Measurements from ENCODE around the gene GPRC5C. TPM values are rescaled to one million over a fixed set of nuclear protein-coding genes. Genes with fewer than 3 reads are reported as not detected.

GPRC5C gene
- total RNA-seq, 2 donors from 2014 or later, result 56.0 to 67.0 TPM

GRCh38 chr17:74466828-74467184 lies 34.9 kb downstream of the GPRC5C start:
- H3K36me3 ChIP-seq, result no peaks in the 10 kb centered on the region
- TF ChIP-seq CTCF (IDR thresholded peaks at IDR 0.05), result no peak
- no peaks in the 10 kb centered on the region for H3K9me3 ChIP-seq
- H3K4me1 ChIP-seq (ENCODE audit: control insufficient read depth in 1 of 2, low read depth in 2 of 2), result peaks cover 2 to 3% of the 10 kb centered on the region in 2 donors
- DNase-seq (ENCODE audit: low spot score) (no peak), ATAC-seq (ENCODE audit: insufficient number of reproducible peaks, low FRiP score, low read depth) (no peak)
- H3K27ac ChIP-seq, result no peak overlapping the region
- H3K4me3 ChIP-seq, result peak overlapping the region; percentile 66
- H3K27me3 ChIP-seq (replicated peaks; ENCODE audit: insufficient read depth), result peaks cover 3% of the 10 kb centered on the region

GRCh38 chr17:74467221-74467951 lies 35.5 kb downstream of the GPRC5C start:
- Histone ChIP-seq H3K4me3 (peak overlapping the region; percentile 66), H3K27ac (no peak overlapping the region)

GRCh38 chr17:74471341-74471740 lies 39.5 kb downstream of the GPRC5C start:
- Histone ChIP-seq H3K9me3 (no peaks in the 10 kb centered on the region), H3K4me1 (ENCODE audit: control insufficient read depth in 1 of 2, low read depth in 2 of 2) (peaks cover 0 to 3% of the 10 kb centered on the region in 2 donors), H3K27me3 (replicated peaks; ENCODE audit: insufficient read depth) (peaks cover 3% of the 10 kb centered on the region), H3K4me3 (no peak overlapping the region), H3K27ac (no peak overlapping the region), H3K36me3 (no peaks in the 10 kb centered on the region)
- TF ChIP-seq CTCF (IDR thresholded peaks at IDR 0.05), result no peak
- no peak for DNase-seq (ENCODE audit: low spot score)
- ATAC-seq (ENCODE audit: insufficient number of reproducible peaks, low FRiP score, low read depth), result no peak

More at GRCh38 chr17:74467221-74467951, 35.5 kb downstream of the GPRC5C start:
- Histone ChIP-seq H3K4me1 (ENCODE audit: control insufficient read depth in 1 of 2, low read depth in 2 of 2) (peaks cover 2 to 3% of the 10 kb centered on the region in 2 donors), H3K27me3 (replicated peaks; ENCODE audit: insufficient read depth) (peaks cover 3% of the 10 kb centered on the region), H3K9me3 (no peaks in the 10 kb centered on the region), H3K36me3 (no peaks in the 10 kb centered on the region)
- DNase-seq (ENCODE audit: low spot score), result no peak
- ATAC-seq (ENCODE audit: insufficient number of reproducible peaks, low FRiP score, low read depth), result no peak
- TF ChIP-seq CTCF (IDR thresholded peaks at IDR 0.05), result no peak

- Histone ChIP-seq H3K4me3 (no peak overlapping the region), H3K9me3 (no peaks in the 10 kb centered on the region), H3K27ac (no peak overlapping the region), H3K27me3 (replicated peaks; ENCODE audit: insufficient read depth) (peaks cover 3% of the 10 kb centered on the region), H3K4me1 (ENCODE audit: control insufficient read depth in 1 of 2, low read depth in 2 of 2) (no peaks in the 10 kb centered on the region), H3K36me3 (no peaks in the 10 kb centered on the region)
- no peak for TF ChIP-seq CTCF (IDR thresholded peaks at IDR 0.05)
- ATAC-seq (ENCODE audit: insufficient number of reproducible peaks, low FRiP score, low read depth) (no peak), DNase-seq (ENCODE audit: low spot score) (no peak)
Measured at GRCh38 chr17:74472890-74473289, 41.0 kb downstream of the GPRC5C start.

GRCh38 chr17:74473294-74473693 lies 41.4 kb downstream of the GPRC5C start:
- H3K27me3 ChIP-seq (replicated peaks; ENCODE audit: insufficient read depth), result peaks cover 3% of the 10 kb centered on the region
- H3K9me3 ChIP-seq, result no peaks in the 10 kb centered on the region
- TF ChIP-seq CTCF (IDR thresholded peaks at IDR 0.05), result no peak
- no peaks in the 10 kb centered on the region for H3K36me3 ChIP-seq
- no peak overlapping the region for H3K4me3 ChIP-seq
- no peaks in the 10 kb centered on the region for H3K4me1 ChIP-seq (ENCODE audit: control insufficient read depth in 1 of 2, low read depth in 2 of 2)
- H3K27ac ChIP-seq, result no peak overlapping the region
- ATAC-seq (ENCODE audit: insufficient number of reproducible peaks, low FRiP score, low read depth) (no peak), DNase-seq (ENCODE audit: low spot score) (no peak)
